SK-MEL-5 (cell line): Measurements from ENCODE around the gene FERMT3. TPM values are rescaled to one million over a fixed set of nuclear protein-coding genes. Genes with fewer than 3 reads are reported as not detected.
A peak's percentile ranks its signal among the peaks of the same experiment; 100 is the strongest.
"Not testable (repeated sequence)": the region's sequence is repeated elsewhere in the genome, so short reads cannot be mapped to it uniquely, and the experiment has no call there.

ENCODE experiments used
- DNase-seq: peaks from one replicate; pipeline ENCODE4 v3.0.0-alpha.2; 2016; ENCODE audit warnings: low read depth, low spot score
- in situ Hi-C: cut with HindIII; loops from 2 replicates; pipeline ENCODE4 v1.10.0; 2016; ENCODE audit warnings: low sequenced_read_pairs, high pct_unique_total_duplicates, low pct_unique_long_range_greater_than_20kb
- polyA plus RNA-seq, 2 experiments: library from polyadenylated mRNA; depleted of rRNA; stranded (reverse); fragments of >200 nt; gene quantifications; 2 replicates each; pipeline ENCODE4 v1.2.3, GENCODE V29; 2015
- total RNA-seq: library from RNA; depleted of rRNA; stranded (reverse); fragments of >200 nt; shearing (Covaris generic); gene quantifications from 2 replicates; pipeline ENCODE4 v1.2.3, GENCODE V29; 2014; rRNA removed

FERMT3 gene
- total RNA-seq = 0.13 and 0.29 TPM in 2 replicates
- polyA plus RNA-seq (2015; cell fraction: cytosol; rRNA removed) = 0.24 TPM in 1 of 2 replicates, not detected in the other
- 1.7 and 4.2 TPM in 2 replicates for polyA plus RNA-seq (2015; cell fraction: nucleus; rRNA removed)

DNA sequence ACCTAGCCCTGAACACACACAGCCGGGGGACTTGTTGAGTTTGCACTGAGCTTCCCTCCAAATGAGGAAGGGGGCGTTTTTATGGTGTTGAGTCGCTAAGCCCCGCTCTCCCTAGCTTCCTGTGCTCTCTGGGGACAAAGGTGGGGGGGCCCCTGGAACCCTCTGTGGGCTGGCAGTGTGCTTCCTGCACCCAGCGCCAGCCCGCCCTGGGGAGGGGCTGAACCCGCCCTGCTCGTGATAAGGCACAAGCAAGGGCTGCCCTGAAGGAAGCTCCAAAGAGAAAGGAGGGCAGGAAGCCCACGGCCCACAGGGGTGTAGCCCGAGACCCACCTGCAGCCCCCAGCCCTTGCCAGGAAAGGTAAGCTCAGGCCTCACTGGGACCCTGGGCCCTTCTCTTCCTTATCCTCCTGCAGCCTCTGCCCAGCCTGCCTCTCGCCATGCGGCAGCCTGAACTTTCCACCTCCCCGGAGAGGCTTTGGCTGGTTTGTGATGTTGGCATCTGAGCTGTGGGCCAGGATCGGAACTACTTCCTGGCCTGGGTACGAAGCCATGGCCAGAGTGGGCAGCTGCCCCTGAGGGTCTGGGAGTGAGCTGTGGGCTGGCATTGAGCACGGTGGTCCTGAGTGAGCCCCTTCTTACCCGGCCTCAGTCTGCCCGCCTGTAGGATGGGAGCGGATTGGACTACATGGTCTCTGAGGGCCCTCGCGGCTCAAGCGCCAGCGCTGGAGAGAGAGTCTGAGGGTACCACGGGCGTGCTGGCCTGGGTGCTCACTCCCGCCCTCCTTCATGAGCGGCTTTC, at the start of gene FERMT3:
TSS of gene FERMT3 (plus strand) at position 265 of the 799 bp plus-strand sequence. CDS start 644 bp downstream, outside the sequence.
- in situ Hi-C loops = no loop called here
- no peak for DNase-seq

DNA sequence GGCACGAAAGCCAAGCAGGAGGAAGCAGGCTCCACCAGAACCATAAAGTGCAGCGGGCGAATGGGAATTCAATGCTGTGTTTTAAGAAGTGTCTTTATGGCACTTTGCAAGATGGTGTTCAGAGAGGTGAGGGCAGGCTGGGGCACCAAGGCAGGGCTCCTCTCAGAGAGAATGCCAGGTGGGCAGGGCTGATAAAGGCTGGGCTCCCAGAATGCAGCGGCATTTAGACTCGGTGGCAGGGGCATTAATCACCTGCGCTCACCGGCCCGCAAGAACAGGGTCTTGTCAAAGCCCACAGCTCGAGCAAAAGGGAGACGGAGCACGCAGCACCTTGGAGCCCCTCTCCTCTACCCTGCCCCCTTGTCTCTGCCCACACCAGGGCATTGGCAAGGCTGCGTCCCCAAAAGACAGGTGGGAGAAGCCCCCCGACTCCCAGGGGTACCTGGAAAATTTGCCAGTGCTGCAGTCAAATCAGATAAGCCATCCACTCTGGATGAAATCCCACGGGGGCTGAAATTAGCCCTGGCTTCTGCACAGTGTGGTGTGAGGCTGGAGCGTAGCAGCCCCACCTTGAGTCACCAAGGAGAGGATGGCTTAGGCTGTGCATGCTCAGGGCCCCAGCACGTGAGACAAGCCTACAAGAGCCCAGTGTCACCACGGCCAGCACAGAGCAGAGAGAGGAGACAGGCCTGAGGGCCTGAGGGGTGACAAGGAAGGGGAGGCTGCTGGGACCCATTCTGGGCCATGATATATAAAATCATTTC, 48.7 kb upstream of the FERMT3 start:
- no peak for DNase-seq
- in situ Hi-C loops = no loop called here

DNA sequence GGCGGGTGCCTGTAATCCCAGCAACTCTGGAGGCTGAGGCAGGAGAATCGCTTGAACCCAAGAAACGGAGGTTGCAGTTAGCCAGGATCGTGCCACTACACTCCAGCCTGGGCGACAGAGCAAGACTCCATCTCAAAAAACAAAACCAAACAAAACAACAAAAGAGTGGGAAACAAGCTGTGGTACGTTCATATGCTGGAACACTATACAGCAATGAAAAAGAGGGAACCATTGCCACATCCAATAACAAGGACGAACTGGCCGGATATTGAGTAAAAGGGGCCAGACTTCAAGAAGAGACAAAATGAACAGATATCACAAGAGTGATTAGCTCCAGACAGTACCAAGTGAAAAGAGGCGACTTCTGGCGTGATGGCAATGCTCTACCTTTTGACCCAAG, 45.5 kb upstream of the FERMT3 start:
- in situ Hi-C loops = no loop called here
- DNase-seq = no peak

DNA sequence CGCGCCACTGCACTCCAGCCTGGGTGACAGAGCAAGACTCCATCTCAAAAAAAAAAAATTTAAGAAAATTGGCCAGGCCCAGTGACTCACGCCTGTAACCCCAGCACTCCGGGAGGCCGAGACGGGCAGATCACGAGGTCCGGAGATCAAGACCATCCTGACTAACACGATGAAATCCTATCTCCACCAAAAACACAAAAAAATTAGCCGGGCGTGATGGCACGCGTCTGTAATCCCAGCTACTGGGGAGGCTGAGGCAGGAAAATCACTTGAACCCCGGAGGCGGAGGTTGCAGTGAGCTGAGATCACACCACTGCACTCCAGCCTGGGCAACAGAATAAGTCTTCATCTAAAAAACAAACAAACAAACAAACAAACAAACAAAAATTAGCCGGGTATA, 43.8 kb upstream of the FERMT3 start:
- in situ Hi-C loops, DNase-seq: not testable (repeated sequence)

DNA sequence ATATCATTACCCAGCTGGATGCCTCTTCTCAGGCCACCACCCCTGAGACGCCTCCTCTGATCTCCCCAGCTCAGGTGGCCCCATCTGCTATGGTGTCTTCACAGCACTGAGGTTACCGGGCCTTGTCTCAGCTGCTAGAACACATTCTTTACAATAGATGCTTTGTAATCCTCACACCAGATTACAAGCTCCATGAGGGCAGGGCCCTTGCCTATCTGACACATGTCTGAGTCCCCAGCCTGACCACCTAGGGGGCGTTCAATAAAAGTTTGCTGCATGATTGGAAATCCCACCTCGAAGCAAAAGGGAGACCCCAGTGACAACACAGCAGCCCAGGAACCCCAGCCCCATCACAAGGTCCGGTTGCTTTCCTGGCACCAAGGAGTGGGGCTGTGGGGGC, 42.6 kb upstream of the FERMT3 start:
- DNase-seq = no peak
- in situ Hi-C loops = no loop called here

DNA sequence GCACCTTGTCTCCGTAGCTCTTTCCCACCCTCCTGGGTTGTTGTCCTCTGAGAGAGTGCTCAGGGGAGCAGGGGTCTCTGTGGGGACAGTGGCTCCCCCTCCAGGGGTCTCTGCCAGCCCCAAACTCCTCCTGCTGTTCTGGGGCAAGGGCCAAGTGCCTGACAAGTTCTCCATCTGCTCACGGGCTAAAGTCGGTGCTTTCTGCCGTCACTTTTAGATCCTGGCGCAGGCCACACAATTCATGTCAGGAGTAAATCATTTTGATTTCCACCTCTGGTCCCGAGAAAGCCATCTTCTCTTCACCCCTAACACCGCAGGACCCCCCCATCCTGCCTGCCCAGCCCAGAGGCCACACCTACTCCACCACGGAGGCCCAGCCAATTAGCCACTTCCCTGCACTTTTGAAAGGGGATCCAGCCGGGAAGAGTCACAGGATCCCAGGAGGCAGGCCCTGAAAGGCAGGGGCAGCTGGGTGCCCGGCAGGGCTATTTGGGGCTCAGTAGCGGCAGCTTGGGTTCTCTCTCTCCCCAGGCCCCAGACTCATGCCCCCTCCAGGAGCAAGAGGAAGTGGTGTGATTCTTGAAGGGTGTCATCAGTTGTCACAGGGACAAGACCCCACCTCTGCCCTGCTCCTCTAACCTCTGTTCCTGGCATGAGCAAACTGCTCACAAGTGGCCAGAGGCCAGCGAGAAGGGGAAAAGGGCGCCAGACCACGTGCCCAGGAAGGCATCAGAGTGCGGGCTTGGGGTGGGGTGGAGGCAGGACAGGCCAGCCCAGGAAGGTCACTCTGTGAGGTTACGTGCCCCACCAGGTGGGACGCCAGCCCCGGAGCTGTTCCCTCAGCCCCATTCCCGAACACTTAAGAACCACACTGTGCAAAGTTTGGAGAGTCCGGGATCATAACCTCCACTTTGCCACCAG, 41.9 kb upstream of the FERMT3 start:
- no peak for DNase-seq
- in situ Hi-C loops = no loop called here

DNA sequence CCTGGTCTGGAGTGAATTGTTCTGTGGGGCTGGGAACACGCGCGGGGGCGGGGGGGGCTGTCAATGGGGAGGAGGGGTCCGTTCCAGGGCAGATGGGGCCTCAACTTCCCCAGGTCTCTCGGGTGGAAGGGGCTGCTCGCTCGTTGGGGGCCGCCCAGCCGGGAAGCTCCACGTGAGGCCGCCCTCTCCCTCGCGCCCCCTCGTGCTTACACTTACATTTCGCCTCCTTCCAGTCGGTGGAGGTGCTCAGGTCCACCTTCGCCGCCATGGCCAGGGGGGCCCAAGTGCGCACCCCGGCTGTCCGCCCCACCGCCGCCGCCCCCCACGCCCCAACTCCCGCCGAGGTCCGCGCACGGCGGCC, 41.1 kb upstream of the FERMT3 start:
- in situ Hi-C loops = no loop called here
- no peak for DNase-seq

DNA sequence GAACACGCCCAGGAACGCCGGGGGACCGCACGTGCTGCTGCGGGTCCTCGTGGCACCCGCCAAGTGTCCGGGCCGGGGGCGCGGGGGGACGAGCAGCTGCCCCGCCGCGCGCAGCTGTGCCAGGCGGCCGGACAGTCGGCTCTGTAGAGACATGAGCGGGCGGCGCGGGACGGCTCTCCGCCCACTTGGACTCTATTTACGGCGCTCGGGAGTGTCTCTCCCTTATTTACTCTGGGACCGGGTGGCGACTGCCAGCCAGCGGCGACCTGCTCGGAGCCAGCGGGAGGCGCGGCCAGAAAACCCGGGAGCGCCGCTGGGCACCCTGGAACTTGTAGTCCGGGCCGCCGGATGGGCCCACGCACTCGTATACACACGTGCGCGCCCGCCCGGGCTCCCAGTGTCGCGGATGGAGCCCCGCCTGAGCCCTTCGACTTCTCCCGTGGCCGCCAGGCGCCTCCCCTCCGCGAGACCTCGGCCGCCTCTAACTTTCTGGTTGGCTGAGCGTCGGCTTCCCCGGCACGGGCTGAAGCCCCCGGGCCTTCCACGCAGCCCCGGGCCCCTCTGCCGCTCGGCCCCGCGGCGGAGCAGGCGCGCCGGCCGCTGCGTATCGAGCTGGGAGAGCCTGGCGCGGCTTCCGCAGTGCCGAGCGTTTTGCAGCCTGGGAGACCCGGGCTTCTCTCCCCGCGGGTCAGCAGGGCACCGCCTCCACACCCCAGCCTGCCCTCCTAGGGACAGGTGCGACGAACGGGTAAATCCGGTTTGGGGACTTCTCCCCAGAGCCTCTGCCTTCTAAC, 40.5 kb upstream of the FERMT3 start, which contains the start of gene MACROD1:
TSS of gene MACROD1 (minus strand) at position 272 of the 794 bp plus-strand sequence. CDS start at position 153, 119 bp downstream.
- DNase-seq = peak; percentile 76
- in situ Hi-C loops = no loop called here

DNA sequence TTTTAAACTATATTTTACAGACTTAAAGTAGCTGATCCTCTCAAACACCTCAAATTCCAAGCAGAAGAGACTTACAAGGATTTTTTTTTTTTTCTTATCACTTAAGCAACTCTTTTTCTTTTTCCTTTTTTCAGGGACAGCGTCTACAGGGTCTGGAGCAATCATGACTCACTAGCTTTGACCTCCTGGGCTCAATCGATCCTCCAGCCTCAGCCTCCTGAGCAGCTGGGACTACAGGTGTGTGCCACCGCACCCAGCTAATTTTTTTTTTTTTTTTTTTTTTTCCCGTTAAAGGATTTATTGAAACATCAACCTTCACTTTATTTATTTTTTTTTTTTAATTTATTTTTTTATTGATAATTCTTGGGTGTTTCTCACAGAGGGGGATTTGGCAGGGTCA, 36.1 kb upstream of the FERMT3 start:
- DNase-seq = no peak
- in situ Hi-C loops = no loop called here

DNA sequence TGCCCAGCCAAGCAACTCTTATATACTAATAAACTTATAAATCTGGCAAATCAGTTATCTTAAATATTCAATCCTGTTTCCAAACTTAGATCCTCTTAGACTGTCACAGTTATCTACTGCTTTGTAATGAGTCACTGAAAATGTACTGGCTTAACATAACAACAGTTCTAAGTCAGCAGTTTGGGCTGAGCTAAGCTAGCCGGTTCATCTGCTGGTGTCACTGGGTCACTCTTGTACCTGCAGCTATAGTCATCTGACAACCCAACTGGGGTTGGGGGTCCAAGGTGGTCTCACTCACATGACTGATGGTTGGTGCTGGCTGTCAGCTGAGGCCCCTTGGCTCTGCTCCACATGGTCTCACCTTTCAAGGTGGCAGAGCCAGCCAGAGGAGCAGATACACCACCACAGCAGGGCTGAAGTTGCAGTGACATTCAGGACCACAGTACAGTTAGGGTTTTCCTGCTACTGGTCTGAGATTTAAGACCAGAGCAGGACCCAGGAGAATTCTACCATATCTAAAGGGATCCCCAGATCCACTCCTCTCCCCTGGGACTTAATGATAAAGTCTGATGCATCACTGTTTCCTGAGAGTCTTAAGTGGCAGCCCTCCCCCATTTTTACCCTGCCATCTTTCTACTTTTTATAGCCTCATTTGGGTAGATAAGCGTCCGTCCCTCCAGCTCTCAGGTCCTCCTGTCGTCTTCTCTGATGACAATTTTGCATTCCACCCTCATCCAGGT, 32.7 kb upstream of the FERMT3 start:
- DNase-seq = no peak
- in situ Hi-C loops = no loop called here

DNA sequence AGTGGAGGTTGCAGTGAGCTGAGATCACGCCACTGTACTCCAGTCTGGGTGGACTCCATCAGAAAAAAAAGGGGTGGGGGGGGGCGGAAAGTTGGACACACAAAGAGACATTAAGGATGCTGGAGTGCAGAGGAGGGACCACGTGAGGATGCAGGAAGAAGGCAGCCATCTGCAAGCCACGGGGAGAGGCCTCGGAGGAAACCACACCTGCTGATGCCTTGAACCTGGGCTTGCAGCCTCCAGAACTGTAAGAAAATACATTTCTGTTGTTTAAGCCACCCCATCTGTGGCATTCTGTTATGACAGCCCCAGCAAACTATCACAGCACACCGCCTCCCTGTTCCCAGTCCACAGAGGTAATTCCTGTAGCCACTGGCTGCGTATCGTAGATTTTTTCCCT, 29.8 kb upstream of the FERMT3 start:
- in situ Hi-C loops = no loop called here
- DNase-seq = no peak

DNA sequence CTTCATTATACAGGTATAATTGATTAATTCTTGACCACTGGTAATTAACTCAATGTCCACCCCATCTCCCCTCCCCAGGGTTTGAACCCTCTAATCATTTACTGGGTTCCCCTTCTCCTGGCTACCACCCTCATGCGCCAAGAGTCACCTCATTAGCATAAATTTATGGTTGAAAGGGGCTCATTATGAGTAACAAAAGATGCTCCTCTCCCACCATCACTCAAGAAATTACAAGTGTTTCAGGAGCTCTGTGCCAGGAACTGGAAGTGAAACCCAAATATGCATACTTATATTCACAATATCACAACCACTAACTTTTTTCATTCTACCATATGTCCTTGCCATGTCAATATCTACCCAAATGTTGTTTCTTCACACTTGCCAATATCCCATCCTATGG, 28.3 kb upstream of the FERMT3 start:
- in situ Hi-C loops = no loop called here

DNA sequence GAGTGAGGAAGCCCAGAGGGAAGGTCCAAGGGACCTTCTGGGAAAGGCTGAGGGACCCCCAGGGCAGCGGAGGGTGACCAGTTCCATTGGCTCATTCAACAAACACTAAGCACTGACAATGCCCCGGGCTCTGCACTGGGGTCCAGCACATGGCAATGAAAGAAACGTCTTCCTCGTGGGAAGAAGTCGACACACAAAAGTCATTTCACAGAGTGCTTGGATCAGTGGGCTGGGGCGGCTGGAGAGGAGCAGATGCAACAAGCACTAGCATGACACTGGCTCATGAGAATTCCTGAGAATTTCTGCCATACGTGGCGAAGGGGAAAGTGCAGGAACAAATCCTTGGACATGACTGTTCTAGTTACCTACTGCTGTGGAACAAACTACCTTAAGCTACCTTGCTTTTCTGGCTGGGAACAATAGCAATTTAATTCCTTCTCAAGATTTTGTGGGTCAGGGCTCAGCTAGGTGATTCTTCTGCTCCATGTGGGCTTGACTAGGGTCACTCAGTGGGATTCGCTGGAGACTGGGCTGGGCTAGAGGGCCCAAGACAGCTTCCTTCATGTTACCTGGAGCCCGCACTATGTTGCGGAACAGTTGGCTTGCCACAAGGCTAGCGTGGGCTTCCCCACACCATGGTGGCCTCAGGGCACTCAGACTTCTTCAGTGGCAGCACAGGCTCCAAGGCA, 27.4 kb upstream of the FERMT3 start:
- no peak for DNase-seq
- in situ Hi-C loops = no loop called here

More for the DNA sequence above, 28.3 kb upstream of the FERMT3 start:
- DNase-seq = no peak

DNA sequence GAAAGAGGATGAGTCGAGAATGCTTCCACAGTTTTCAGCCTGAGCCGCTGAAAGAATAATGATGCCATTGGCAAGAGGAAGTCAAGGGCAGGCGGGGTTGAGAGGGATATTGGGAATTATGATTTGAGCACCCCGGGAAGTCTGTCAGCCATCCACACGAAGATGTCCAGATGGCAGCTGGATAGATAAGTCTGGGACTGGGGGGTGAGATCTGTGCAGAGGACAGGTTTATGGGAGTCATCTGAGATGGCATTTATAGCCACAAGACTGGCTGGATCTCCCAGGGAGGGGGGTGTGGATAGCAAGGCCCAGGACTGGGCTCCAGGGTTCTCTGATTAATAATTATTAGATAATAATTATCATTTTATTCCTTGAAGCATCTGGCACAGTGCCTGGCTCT, 25.6 kb upstream of the FERMT3 start:
- in situ Hi-C loops = no loop called here
- DNase-seq = no peak

DNA sequence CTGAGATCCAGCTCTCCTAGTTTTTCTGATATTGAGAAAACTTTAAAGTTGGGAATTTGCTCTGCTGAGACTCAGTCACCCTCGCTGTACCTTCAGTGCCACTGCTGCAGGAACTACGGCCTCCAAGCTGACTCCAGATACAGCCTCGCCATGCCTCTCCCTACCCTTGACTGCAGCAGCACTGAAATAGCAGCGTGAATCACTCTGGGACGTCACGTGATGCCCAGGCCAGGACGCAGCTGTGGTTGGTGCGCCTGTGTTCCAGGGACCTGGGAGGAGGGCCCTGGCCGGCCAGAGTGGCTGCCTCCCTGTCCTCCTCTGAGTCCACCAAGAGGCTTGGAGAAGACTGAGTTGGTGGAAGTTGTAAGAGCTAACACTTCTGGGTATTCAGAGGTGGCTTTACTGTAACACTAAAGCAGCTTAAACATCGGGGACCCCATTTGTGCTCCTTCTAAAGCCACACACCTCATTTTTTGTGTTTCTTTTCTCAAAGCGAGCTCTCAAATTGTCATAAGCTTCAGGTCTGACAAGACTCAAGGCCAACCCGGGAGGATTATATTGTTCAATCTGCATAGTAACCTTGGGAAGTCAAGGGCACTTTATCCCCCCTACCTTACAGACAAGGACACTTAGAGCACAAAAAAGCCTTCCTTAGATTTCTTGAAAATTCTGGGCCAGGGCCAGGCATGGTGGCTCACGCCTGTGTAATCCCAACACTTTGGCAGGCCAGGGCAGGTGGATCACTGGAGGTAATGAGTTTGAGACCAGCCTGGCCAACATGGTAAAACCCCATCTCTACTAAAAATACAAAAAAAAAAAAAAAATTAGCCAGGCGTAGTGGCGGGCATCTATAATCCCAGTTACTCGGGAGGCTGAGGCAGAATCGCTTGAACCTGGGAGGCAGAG, 24.8 kb upstream of the FERMT3 start:
- DNase-seq = peak; percentile 82
- in situ Hi-C loops = no loop called here
